Activated naive CD8-positive, alpha-beta T cell treated with anti-CD3 and anti-CD28 coated beads for 36 hours (primary cell): ENCODE measurements around the gene SPATA2L. TPM values are rescaled to one million over a fixed set of nuclear protein-coding genes. Genes with fewer than 3 reads are reported as not detected.
A peak's percentile ranks its signal among the peaks of the same experiment; 100 is the strongest.
"Not testable (repeated sequence)": the region's sequence is repeated elsewhere in the genome, so short reads cannot be mapped to it uniquely, and the experiment has no call there.

ENCODE experiments used
- DNase-seq: peaks from one replicate; pipeline ENCODE4 v3.0.0; 2021
- H3K27ac Mint-ChIP-seq: one replicate; pipeline ENCODE4 v1.8.0; 2022; ENCODE audit warnings: mild to moderate bottlenecking, moderate library complexity, mixed read lengths
- H3K27me3 Mint-ChIP-seq: one replicate; pipeline ENCODE4 v1.8.0; 2022; ENCODE audit warnings: mild to moderate bottlenecking, mixed read lengths
- H3K36me3 Mint-ChIP-seq: one replicate; pipeline ENCODE4 v1.8.0; 2021; ENCODE audit warnings: mild to moderate bottlenecking, mixed read lengths
- H3K4me1 Mint-ChIP-seq: one replicate; pipeline ENCODE4 v1.8.0; 2021; ENCODE audit warnings: mixed read lengths
- H3K4me3 Mint-ChIP-seq: one replicate; pipeline ENCODE4 v1.8.0; 2022; ENCODE audit warnings: mild to moderate bottlenecking, moderate library complexity, mixed read lengths
- H3K9me3 Mint-ChIP-seq: one replicate; pipeline ENCODE4 v1.8.0; 2022; ENCODE audit warnings: mixed read lengths
- total RNA-seq, 2 experiments: library from RNA; stranded (reverse); gene quantifications; one replicate each; pipeline ENCODE4 v1.2.3, GENCODE V29; 2021

The SPATA2L gene
- total RNA-seq, 2 experiments from 2014 or later: 3.2 to 3.3 TPM

- Mint-ChIP-seq H3K27me3 (no peaks in the 10 kb centered on the region), H3K9me3 (no peaks in the 10 kb centered on the region), H3K4me3 (no peak overlapping the region)
These were observed 10.1 kb downstream of the SPATA2L start for GRCh38 chr16:89691231-89691985.

GRCh38 chr16:89690392-89690901 is 11.1 kb downstream of the SPATA2L start:
- Mint-ChIP-seq H3K27ac (no peak overlapping the region), H3K36me3 (peaks cover 17% of the 10 kb centered on the region), H3K9me3 (no peaks in the 10 kb centered on the region), H3K4me1 (peaks cover 14% of the 10 kb centered on the region), H3K4me3 (no peak overlapping the region), H3K27me3 (no peaks in the 10 kb centered on the region)
- DNase-seq: no peak

More at GRCh38 chr16:89691231-89691985, 10.1 kb downstream of the SPATA2L start:
- Mint-ChIP-seq H3K36me3 (peaks cover 12% of the 10 kb centered on the region), H3K4me1 (peaks cover 10% of the 10 kb centered on the region), H3K27ac (no peak overlapping the region)
- DNase-seq: no peak

GRCh38 chr16:89689621-89690020 is 11.9 kb downstream of the SPATA2L start:
- Mint-ChIP-seq H3K36me3 (peaks cover 21% of the 10 kb centered on the region), H3K4me1 (peaks cover 14% of the 10 kb centered on the region)
- H3K27ac Mint-ChIP-seq, DNase-seq, H3K4me3 Mint-ChIP-seq, H3K27me3 Mint-ChIP-seq, H3K9me3 Mint-ChIP-seq: not testable (repeated sequence)

GRCh38 chr16:89689142-89689541 is 12.4 kb downstream of the SPATA2L start:
- no peak overlapping the region for H3K27ac Mint-ChIP-seq
- no peak overlapping the region for H3K4me3 Mint-ChIP-seq
- no peaks in the 10 kb centered on the region for H3K27me3 Mint-ChIP-seq
- H3K36me3 Mint-ChIP-seq: peaks cover 24% of the 10 kb centered on the region
- peaks cover 14% of the 10 kb centered on the region for H3K4me1 Mint-ChIP-seq
- H3K9me3 Mint-ChIP-seq: peaks cover 2% of the 10 kb centered on the region
- no peak for DNase-seq

- Mint-ChIP-seq H3K27ac (no peak overlapping the region), H3K4me3 (peak overlapping the region; percentile 91), H3K9me3 (peaks cover 2% of the 10 kb centered on the region), H3K4me1 (peaks cover 14% of the 10 kb centered on the region), H3K36me3 (peaks cover 24% of the 10 kb centered on the region), H3K27me3 (no peaks in the 10 kb centered on the region)
- DNase-seq: no peak
These were observed 13.1 kb downstream of the SPATA2L start for GRCh38 chr16:89688395-89688794.

- H3K36me3 Mint-ChIP-seq: peaks cover 24% of the 10 kb centered on the region
- peaks cover 14% of the 10 kb centered on the region for H3K4me1 Mint-ChIP-seq
These were observed 14.2 kb downstream of the SPATA2L start for GRCh38 chr16:89687092-89687940.

GRCh38 chr16:89686520-89687091 is 14.9 kb downstream of the SPATA2L start, which contains the start of gene CDK10:
TSS of gene CDK10 (plus strand) at chr16:89686689. CDS start at chr16:89686711, 22 bp downstream.
- Mint-ChIP-seq H3K9me3 (peaks cover 2% of the 10 kb centered on the region), H3K4me1 (peaks cover 14% of the 10 kb centered on the region)

More at GRCh38 chr16:89687092-89687940, 14.2 kb downstream of the SPATA2L start:
- DNase-seq: no peak
- Mint-ChIP-seq H3K9me3 (peaks cover 2% of the 10 kb centered on the region), H3K27me3 (no peaks in the 10 kb centered on the region), H3K27ac (peak overlapping the region; percentile 85), H3K4me3 (peak overlapping the region; percentile 91)

GRCh38 chr16:89685916-89686315 is 15.6 kb downstream of the SPATA2L start:
- peak overlapping the region; percentile 22 for H3K4me3 Mint-ChIP-seq
- no peaks in the 10 kb centered on the region for H3K27me3 Mint-ChIP-seq
- peaks cover 2% of the 10 kb centered on the region for H3K9me3 Mint-ChIP-seq
- H3K27ac Mint-ChIP-seq: no peak overlapping the region
- no peak for DNase-seq
- H3K36me3 Mint-ChIP-seq: peaks cover 24% of the 10 kb centered on the region
- peaks cover 14% of the 10 kb centered on the region for H3K4me1 Mint-ChIP-seq

More at GRCh38 chr16:89686520-89687091, 14.9 kb downstream of the SPATA2L start, which contains the start of gene CDK10:
- H3K27me3 Mint-ChIP-seq: no peaks in the 10 kb centered on the region
- peak; percentile 94 for DNase-seq
- H3K4me3 Mint-ChIP-seq: peak within 1 kb of the TSS; percentile 91
- H3K27ac Mint-ChIP-seq: peak within 1 kb of the TSS; percentile 94
- H3K36me3 Mint-ChIP-seq: peaks cover 24% of the 10 kb centered on the region

- Mint-ChIP-seq H3K4me3 (no peak overlapping the region), H3K9me3 (no peaks in the 10 kb centered on the region), H3K36me3 (peaks cover 1% of the 10 kb centered on the region), H3K27ac (no peak overlapping the region), H3K4me1 (no peaks in the 10 kb centered on the region), H3K27me3 (no peaks in the 10 kb centered on the region)
- no peak for DNase-seq
These were observed 23.2 kb downstream of the SPATA2L start for GRCh38 chr16:89678258-89678657.

GRCh38 chr16:89672177-89672941 is 29.1 kb downstream of the SPATA2L start:
- H3K4me3 Mint-ChIP-seq: no peak overlapping the region
- H3K9me3 Mint-ChIP-seq: no peaks in the 10 kb centered on the region
- no peaks in the 10 kb centered on the region for H3K27me3 Mint-ChIP-seq

GRCh38 chr16:89671565-89671964 is 29.9 kb downstream of the SPATA2L start:
- not testable (repeated sequence) for H3K4me3 Mint-ChIP-seq, H3K36me3 Mint-ChIP-seq, DNase-seq, H3K27me3 Mint-ChIP-seq, H3K27ac Mint-ChIP-seq, H3K9me3 Mint-ChIP-seq
- H3K4me1 Mint-ChIP-seq: peaks cover 14% of the 10 kb centered on the region

More at GRCh38 chr16:89672177-89672941, 29.1 kb downstream of the SPATA2L start:
- DNase-seq: no peak
- Mint-ChIP-seq H3K27ac (no peak overlapping the region), H3K36me3 (peaks cover 4% of the 10 kb centered on the region), H3K4me1 (peaks cover 14% of the 10 kb centered on the region)

- no peaks in the 10 kb centered on the region for H3K27me3 Mint-ChIP-seq
- DNase-seq: no peak
- H3K27ac Mint-ChIP-seq: no peak overlapping the region
- H3K36me3 Mint-ChIP-seq: peaks cover 10% of the 10 kb centered on the region
- H3K4me3 Mint-ChIP-seq: no peak overlapping the region
- no peaks in the 10 kb centered on the region for H3K9me3 Mint-ChIP-seq
- peaks cover 14% of the 10 kb centered on the region for H3K4me1 Mint-ChIP-seq
These were observed 30.7 kb downstream of the SPATA2L start for GRCh38 chr16:89670496-89671431.

- Mint-ChIP-seq H3K9me3 (no peaks in the 10 kb centered on the region), H3K27me3 (no peaks in the 10 kb centered on the region), H3K27ac (no peak overlapping the region), H3K36me3 (peaks cover 8% of the 10 kb centered on the region), H3K4me1 (peaks cover 14% of the 10 kb centered on the region), H3K4me3 (no peak overlapping the region)
- DNase-seq: no peak
These were observed 31.8 kb downstream of the SPATA2L start for GRCh38 chr16:89669755-89670154.
